HPDE6-E6E7 (cell line): Measurements from ENCODE around the gene RAD51D.
"Not testable (repeated sequence)": the region's sequence is repeated elsewhere in the genome, so short reads cannot be mapped to it uniquely, and the experiment has no call there.

Experiments
- DNase-seq: peaks from one replicate; pipeline ENCODE4 v3.0.0; 2011; ENCODE audit warnings: missing footprints; ENCODE audit errors: extremely low spot score

RAD51D gene

DNA sequence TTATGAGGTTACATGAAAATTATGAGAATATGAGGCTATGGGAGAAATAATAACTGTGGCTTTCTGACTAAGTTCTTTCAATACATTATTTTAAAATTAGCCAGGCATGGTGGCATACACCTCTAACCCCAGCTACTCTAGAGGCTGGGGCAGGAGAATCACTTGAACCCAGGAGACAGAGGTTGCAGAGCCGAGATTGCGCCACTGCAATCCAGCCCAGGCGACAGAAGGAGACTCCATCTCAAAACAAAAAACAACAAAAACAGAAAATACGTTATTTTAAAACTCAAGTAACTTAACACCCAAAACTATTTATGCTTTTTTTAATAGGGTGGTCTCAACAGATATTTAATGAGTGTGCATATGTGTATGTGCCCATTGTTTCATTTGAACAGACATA lies 53.8 kb downstream of the RAD51D start:
- no peak for DNase-seq

DNA sequence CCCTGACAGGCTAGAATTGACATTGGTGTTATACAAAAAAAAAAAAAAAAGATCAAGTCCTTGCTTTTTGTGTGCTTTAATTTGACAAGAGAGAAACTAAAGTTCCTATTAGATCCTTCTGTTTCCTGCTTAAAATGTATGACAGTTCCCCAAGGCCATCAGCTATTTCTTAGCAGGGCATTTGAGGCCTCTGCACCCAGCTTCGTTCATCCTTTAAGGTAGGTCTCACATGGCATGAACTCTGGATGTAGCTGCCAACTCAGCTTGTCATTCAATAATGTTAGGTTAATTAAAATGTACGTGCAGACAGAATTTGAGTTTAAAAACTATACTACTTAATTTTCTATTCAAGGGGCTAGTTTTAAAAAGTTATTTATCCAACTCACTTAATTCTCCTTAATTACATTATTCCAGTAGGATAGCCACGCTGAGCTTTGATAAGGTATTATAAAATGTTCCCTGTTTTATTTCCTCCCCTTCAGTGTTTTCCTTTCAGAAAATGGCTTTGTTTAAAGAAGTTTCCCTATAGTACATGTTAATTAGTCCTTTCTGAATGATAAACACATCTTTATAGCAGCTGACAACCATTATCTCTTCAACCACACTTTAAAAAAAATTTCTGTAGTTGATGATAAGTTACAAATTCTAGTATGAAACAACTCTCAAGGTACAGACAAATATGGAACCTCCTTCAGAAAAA lies 55.0 kb downstream of the RAD51D start:
- DNase-seq = no peak

DNA sequence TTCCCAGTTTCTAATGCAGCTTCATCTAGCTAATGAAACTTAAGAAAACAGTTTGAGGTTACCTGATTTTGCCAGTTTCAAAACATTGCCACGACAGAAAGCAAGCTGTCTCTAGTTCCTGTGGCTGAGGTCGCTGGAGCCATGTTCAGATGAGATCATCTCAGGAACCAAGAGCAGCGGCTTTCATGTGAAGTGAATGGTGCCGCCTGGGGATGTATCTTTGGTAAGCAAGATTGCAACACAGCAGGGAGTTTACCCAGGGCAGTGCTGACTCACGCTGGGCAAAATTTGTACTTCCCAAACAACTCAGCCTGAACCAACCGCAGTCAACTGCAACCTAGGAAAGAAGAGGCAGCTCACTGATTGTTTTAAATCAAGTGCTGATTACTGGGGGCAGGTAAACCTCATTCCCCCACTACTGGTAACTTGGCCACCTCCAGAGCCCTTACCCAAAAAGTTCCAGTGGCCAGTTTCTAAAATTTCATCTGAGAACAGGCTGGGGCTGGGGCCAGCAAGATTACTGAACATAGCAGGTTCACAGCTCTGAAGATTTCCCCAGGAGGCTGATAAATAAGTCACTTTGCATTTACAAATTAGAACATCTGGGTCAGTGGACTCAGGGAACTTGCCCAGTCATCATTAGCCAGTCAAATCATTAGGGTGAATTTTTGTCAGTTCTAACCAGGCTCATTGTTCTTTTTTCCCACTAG lies 56.0 kb downstream of the RAD51D start, which contains the start of gene RFFL:
TSS of gene RFFL (minus strand) at position 194 of the 710 bp plus-strand sequence. CDS start 37,154 bp downstream, outside the sequence.
- peak; percentile 97 for DNase-seq

DNA sequence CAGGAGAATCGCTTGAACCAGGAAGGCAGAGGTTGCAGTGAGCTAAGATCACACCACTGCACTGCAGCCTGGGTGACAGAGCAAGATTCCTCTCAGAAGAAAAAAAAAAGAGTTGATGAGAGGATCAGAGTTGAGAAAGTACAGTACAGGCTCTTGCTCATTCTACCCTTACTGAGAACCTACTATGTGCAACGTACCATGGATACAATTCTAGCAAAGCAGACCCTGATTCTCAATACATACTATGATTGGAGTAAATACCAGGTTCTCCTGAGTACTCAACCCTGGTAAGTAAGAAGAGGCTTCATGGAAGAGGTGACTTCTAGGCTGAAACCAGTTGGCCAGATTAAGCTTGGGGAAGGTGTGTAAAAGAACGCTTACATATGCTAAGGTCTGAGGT lies 57.4 kb downstream of the RAD51D start:
- no peak for DNase-seq

DNA sequence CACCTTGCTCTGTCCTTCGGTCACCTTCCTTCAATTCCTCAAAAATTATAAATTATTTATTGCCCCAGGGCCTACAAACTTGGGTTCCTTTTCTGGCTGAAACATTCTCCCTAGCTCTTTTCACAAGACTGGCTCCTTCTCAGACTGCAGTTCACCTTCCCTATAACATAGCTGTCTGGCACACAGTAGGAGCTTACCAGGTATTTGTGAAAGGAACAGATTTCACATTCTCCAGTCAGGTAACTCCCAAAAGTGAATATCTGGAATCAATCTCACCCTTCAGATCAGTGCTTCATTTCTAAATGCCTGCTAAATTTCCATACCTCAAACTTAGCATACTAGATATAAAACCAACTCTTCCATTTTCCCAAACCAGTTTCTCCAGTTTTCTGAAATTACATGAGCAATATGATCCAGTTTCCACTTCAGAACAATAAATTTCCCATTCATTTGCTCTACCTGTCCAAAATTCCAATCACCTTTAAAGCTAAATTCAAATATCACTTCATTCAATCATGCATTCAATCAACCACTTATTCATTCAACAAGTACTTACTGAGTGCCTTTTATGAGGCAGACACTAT lies 62.2 kb downstream of the RAD51D start:
- no peak for DNase-seq

DNA sequence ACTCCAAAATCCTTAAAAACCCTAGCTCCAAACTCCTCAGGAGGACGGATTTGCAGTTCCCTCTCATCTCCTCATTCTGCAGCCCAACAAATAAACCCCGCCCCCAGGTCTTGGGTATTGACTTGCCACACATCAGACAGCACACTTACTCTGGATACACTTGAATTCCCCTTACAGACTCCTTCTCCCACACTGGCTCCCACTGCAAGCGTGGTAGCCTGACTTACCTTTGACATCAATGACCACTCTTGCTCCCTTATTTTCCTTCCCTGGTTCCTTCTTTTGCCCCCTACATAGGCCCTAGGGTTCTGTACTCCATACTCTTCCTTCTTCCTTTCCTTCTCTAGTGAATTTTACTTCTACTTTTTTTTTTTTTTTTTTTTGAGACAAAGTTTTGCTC lies 63.6 kb downstream of the RAD51D start:
- DNase-seq = no peak

DNA sequence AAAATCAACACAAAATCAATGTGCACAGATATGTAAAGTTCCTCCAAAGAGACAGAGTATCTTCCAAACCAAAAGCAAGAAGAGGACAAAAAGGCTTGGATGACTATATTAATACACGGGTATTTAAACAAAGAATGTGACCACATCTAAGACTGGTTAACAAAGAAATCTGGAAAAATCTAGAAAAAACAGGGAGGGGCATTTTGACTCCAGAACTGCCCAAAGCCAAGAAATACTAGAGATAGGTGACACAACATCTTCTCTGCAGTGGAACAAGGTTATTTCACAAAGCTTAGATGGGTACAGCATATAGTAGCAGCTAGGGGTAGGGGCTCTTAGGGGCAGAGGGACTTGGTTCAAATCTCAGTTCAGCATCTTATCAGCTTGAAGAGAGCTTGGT lies 66.5 kb downstream of the RAD51D start:
- no peak for DNase-seq

DNA sequence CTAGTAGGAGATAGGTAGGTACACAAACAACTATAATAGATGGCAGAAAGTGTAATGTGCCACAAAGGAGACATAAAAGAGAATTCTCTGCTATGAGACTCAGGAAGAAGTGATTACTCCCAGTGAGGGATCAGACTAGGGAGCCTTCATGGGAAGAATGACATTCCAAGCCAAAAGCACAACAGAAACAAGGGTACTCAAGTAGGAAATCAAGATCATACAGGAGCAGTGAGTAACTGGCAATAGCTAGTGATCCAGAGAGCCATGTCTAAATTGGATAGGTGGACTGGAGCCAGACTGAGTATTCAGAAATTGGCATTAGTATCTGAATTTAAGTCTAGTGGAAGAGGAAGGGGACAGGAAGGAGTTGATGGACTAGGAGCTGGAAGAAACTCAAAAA lies 66.9 kb downstream of the RAD51D start:
- DNase-seq = no peak

DNA sequence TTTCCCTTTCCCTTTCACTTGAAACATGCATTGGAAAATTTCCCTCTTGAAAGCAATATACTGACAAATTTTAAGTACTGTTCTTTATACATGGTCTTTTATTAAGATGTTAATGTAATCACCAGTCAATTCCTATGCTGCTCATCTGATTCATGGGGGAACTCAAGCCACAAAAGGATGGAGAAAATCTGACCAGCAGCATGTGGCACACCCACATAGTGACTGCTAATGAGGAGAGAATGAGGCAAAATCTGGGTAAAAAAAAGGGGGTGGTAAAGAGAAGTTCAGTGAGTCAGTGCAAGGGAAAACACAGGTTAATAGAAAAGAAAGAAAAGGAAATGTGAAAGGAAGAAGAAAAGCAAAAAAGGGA lies 67.4 kb downstream of the RAD51D start:
- no peak for DNase-seq

DNA sequence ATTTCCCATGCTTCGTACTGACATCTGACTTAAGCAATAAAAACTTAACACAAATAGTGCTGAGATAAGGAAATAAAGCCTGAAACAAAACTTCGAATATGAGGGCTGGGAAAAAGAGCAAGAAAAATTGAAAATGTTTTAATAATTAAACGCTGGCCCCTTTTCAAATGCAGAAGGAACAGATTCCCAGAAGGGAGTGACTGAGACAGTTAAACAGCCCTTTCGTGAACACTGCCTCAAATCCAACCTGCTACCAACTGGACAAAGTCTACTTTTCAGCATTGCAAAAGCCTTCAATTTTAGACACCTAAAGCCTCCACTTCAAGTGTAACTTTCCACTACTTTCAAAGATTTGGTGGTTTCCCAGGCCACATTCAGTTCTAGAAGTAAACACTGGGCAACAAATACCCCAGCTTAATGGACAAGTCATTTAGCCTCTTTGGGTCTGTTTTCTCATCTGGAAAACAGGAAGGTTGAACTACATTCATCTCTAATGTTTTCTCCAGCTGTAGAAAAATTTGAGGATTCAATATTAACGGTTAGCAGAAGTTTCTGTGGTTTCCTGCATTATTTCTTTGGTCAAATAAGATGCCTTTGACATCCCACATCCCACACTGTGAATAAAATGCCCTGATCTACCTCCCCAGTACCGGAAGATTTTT lies 68.0 kb downstream of the RAD51D start:
- DNase-seq = no peak

DNA sequence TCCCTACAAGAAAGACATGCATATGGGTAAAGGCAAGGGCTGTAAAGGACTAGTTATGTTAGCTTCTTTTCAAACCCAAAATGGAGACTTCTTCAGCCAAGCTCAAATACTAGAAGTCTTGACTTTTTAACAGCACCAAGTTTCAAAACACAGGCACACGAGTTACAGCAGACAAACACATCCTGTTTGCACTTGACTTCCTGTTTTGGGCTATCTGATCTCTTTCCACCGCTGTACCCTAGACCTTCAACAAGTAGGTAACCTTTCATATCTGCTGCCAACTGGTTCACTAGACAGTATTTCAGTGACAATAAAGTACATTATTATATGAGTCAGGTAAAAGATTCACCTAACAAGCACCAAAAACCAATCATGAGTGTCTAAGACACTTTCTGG lies 68.5 kb downstream of the RAD51D start:
- DNase-seq = no peak

DNA sequence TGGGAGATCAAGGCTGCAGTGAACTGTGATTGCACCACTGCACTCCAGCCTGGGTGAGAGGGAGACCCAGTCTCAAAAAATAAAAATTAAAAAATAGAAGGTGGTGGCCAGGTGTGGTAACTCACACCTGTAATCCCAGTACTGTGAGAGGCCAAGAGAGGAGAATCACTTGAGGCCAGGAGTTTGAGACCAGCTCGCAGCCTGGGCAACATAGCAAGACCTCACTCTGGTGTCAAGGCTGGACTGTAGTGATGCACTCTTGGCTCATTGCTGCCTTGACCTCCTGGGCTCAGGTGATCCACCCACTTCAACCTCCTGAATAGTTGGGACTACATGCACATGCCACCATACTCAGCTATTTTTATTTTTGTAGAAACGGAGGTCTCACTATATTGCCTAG lies 69.5 kb downstream of the RAD51D start:
- DNase-seq = no peak

DNA sequence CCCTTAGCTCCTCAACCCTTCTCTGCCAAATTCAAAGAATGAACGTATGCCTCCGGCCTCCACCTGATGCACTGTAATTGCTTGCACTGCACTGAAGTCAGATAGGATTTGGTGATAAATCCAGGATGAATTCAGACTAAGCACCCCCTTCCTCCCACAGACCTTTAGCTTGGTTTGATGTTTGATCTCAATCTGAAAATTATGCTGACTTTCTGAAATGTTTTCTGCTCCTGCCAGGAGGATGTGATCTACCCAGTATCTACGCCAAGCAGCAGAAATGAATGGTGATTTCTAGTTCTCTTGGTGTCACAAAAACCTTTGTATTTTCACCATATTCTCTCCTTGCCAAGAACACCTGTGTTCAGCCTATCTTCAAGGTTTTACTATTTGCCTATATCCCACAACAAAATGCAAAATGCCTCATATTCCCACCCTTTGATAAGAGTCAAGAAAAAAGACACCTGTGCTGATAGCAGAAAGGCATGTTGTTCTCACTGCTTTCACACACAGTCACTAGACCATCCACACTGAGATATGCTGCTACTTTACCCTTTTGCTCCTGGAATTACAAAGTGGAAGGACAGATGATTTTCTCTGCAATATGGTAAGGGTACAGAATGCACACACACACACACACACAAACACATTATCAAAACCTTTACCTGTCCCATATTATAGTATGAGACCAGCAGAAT lies 70.8 kb downstream of the RAD51D start:
- no peak for DNase-seq

DNA sequence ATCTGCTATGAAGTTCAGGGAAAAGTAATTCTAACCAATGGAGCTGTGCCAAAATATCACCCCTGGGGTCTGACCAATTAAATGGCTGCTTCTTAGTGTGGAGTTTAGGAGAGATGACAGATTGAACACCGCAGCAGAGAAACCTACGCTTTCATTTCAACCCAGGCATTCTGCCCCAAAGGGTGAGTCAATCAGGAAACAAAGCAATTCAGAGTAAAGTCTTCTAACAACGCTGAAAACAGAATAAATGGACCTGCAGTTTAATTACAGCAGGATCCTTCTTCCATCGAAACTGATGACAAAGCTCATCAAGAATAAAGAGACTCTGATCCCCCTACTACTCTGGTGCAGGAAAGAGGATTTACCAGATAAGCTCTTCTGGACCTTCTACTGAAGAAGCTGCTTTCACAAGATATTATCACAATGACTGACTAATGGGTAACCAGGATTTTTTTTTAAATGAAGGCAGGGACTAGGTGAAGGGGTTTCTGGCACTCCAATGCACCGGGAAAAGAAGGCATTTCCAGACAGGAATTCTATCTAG lies 72.8 kb downstream of the RAD51D start:
- DNase-seq = peak; percentile 71

DNA sequence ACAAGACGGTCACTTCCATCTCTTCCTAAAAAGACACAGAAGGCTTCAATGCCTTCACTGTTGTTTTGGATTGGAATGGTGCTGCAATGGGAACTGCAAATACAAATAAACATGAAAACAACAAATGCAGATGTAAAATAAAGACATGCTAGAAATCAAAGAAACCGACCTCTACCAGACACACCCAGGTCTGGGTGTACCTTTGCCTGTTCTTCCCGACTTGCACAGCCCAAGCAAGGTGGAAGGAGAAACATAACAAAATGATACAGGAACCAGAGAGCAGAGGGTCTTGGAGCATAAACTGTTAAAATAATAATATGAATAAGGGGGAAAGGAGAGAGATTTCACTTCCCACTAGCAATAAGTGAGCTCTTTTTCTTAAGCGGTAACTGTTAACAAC lies 73.4 kb downstream of the RAD51D start:
- no peak for DNase-seq

DNA sequence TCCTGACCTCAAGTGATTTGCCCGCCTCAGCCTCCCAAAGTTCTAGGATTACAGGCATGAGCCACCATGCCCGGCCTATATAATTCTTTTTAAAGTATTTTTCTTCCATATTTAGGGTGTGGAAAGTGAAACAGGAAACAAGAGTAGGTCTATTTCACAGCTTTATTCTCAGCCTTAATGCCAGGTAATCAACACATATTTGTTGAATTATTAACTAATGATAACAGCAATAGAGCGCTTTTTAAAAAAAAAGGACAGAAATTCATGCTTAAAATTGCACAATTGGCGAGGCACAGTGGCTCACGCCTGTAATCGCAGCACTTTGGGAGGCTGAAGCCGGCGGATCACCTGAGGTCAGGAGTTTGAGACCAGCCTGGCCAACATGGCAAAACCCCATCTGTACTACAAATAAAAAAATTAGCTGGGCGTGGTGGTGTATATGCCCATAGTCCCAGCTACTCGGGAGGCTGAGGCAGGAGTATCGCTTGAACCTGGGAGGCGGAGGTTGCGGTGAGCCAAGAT lies 74.1 kb downstream of the RAD51D start:
- not testable (repeated sequence) for DNase-seq

DNA sequence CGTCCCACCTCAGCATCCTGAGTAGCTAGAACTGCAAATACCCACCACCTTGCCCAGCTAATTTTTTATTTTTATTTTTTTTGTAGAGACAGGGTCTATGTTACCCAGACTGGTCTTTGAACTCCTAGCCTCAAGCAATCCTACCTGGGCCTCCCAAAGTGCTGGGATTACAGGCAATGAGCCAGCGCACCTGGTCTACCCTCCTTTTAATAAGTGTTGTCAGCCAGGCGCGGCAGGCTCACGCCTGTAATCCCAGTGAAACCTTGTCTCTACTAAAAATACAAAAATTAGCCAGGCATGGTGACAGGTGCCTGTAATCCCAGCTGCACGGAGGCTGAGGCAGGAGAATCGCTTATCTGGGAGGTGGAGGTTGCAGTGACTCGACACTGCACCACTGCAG lies 75.5 kb downstream of the RAD51D start:
- DNase-seq = no peak
